HL-60 (cell line): Measurements from ENCODE around the gene CRTC1.

ENCODE experiments used
- DNase-seq, 2 experiments: peaks; one replicate each; pipeline ENCODE4 v3.0.0-alpha.2; 2010 to 2020; ENCODE audit warnings: low read depth in 1 of 2, low spot score in 1 of 2
- H3K27ac ChIP-seq: fragments of 250-450 bp; sonication (Bioruptor Pico); replicated peaks from 2 replicates; pipeline ENCODE4 v1.5.1; 2020; ENCODE audit warnings: mild to moderate bottlenecking, moderate library complexity
- H3K27me3 ChIP-seq: fragments of 250-450 bp; sonication (Bioruptor Pico); 2 replicates; pipeline ENCODE4 v1.5.1; 2021; ENCODE audit warnings: mild to moderate bottlenecking, moderate library complexity; ENCODE audit not compliant: insufficient read depth, poor library complexity, severe bottlenecking
- H3K4me3 ChIP-seq: replicated peaks from 2 replicates; pipeline ENCODE4 v1.5.1; 2011; ENCODE audit warnings: mild to moderate bottlenecking, control low read depth, low read length; ENCODE audit not compliant: insufficient read depth
- CTCF ChIP-seq: IDR thresholded peaks from one replicate; pipeline ENCODE4 v1.5.1; 2011; ENCODE audit warnings: low read length, control low read depth, inconsistent platforms; ENCODE audit not compliant: insufficient read depth
- GABPA ChIP-seq: IDR thresholded peaks from 2 replicates; pipeline ENCODE4 v1.6.1; 2012; ENCODE audit warnings: low read depth
- POLR2AphosphoS5 ChIP-seq: IDR thresholded peaks from 2 replicates; pipeline ENCODE4 v1.6.1; 2012; ENCODE audit warnings: low read depth
- REST ChIP-seq: IDR thresholded peaks from 2 replicates; pipeline ENCODE4 v1.6.1; 2012; ENCODE audit warnings: low read depth; ENCODE audit not compliant: insufficient replicate concordance
- SPI1 ChIP-seq: IDR thresholded peaks from 2 replicates; pipeline ENCODE4 v1.6.1; 2012; ENCODE audit warnings: low read depth, mild to moderate bottlenecking, borderline replicate concordance

CRTC1 gene

DNA sequence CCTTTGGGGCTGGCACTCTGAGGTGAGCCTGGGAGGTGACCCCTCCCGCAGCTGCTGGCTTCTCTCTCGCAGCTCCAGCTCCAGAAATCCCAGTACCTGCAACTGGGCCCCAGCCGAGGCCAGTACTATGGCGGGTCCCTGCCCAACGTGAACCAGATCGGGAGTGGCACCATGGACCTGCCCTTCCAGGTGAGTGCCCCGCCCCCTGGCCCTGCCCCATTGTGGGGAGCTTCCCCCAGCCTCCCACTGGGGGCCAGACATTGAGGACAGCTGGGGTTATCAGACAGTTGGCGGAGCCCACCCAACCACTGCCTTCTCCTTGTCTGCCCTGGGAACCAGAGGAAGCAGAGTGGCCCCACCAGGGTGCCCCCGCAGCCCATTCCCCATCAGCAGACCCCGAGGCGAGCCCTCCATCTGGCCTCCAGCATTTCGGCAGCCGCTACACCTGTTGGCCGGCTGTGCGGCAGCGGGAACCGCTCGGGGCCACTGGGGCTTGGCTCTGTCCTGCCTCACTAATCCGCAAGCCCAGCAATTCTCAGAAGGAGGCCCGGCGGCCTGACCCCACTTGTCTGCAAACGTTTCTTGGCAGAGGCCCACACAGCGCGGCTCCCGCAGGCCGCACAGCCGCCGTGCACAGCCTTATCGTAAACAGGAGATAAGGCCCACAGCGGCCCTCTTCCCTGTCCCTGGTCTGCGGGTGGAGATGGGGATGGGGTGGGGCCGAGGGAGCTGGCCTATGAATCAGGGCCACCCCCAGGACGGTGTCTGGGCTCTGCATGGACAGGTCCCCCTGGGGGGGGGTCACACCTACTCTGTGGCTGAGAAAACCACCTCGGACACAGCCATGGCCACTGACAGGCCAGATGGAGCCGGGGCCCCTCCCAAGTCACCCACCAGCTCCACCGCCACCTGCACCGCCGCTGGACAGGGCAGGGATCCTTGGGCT lies 59.6 kb downstream of the CRTC1 start:
- H3K4me3 ChIP-seq, result no peak overlapping the region
- no peak for DNase-seq
- no peak for TF ChIP-seq CTCF
- H3K27me3 ChIP-seq, result no peaks in the 10 kb centered on the region
- H3K27ac ChIP-seq, result no peak overlapping the region

DNA sequence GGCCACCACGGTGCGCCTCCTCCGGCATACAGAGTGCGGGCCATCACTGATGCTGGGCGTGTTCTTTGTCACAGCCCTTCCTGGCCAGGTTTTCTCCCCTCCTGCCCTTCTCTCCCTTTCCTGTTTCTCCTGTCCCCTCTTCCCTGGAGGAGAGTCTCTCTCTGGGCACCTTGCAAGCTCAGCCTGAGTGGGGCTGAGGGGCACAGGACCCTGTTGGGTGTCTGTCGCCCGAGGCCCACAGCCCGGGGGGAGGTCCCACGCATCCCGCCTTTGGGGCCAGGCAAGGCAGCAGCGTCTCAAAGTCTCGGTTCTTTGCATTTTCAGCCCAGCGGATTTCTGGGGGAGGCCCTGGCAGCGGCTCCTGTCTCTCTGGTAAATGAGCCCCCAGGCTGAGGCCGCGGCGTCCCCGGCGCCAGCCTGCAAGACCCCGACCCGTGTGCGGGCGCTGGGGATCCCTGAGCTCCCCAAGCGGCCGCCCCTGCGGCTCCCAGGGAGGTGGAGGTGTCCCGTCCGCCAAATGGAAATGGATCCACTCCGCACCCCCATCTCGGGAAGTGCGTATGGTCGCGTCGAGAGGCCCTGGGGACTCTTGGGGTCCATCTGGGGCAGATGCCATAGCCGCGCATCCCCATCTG lies 60.4 kb downstream of the CRTC1 start:
- no peak overlapping the region for H3K27ac ChIP-seq
- no peak for TF ChIP-seq POLR2AphosphoS5
- TF ChIP-seq REST, result no peak
- no peak for TF ChIP-seq GABPA
- no peak for TF ChIP-seq CTCF
- no peak for TF ChIP-seq SPI1
- H3K27me3 ChIP-seq, result no peaks in the 10 kb centered on the region
- no peak overlapping the region for H3K4me3 ChIP-seq
- no peak for DNase-seq

GRCh38 chr19:18745012-18745735 lies 61.7 kb downstream of the CRTC1 start:
- no peak for DNase-seq
- H3K27ac ChIP-seq, result no peak overlapping the region
- TF ChIP-seq REST (no peak), GABPA (no peak), POLR2AphosphoS5 (no peak), SPI1 (no peak), CTCF (no peak)

More at GRCh38 chr19:18745012-18745735, 61.7 kb downstream of the CRTC1 start:
- Histone ChIP-seq H3K4me3 (no peak overlapping the region), H3K27me3 (no peaks in the 10 kb centered on the region)
